ENCODE results near the gene CENPX.

The CENPX gene

GRCh38 chr17:81976332-81977210 is 46.1 kb downstream of the CENPX start:
- DNase-seq, result peak; percentile 75

DNA sequence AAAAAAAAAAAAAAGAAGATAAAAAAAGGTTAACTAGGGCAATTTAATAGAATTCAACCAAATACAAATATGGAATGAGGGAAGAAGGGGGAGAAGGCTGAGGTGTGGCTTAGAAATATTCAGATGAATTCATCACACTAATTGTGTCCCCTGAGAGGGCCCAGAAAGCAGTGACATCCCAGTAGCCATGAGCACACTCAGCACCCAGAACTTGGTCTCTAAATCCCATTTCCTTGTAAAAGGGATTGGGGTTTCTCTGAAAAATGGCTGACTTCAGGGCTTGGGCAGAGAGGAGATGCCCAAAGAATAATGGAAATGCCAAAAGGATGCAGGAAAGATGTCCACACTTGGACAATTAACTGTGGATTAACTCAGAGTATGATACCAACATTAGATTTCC is 49.2 kb downstream of the CENPX start:
- DNase-seq, result no peak

DNA sequence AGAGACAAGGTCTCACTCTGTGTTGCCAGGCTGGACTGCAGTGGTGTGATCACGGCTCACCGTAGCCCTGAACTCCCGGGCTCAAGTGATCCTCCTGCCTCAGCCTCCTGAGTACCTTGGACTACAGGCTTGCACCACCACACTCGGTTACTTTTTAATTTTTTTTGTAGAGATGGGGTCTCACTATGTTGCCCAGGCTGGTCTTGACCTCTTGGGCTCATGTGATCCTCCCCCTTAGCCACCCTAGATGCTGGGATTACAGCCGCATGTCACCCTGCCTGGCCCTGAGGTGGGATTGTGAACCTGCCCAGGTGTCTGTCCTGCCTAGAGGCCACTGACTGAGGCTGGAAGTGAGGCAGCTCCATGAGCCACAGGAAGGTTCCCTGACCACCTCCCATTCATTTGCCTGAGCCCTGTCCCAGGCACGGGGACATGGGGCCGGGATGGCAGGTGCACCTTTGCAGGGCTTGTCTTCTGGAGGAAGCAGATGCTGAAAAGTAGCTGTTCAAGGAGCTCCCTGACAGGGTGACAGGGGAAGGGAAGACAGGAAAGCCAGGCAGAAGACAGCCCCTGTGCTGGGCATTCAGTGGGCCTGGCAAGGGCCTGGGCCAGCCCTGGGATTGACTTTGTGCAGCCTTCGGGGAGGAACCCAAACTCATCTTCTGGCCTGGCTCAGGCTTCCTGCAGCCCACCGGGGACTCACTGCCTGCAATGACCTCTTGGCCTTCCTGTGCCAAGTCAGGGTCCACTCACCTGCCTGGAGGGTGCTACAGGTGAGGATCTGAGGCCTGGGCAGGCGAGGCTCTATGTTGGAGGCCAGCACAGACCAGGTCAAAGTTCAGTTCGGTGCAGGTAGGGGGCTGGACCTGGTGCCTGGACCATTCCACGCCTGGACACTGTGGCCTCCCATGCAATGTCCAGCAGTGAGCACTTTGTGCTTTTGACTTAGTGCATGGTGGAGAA is 53.5 kb downstream of the CENPX start:
- no peak for DNase-seq

Data from activated effector memory CD4-positive, alpha-beta T cell treated with anti-CD3 and anti-CD28 coated beads, Interleukin-2, amount 50 U/mL, for 16 hours (primary cell).